22Rv1 (cell line): ENCODE results near the gene SLC30A5.

ENCODE experiments used
- ZFX ChIP-seq: fragments of 450-650 bp; IDR thresholded peaks from 2 replicates; pipeline ENCODE4 v1.6.1; 2017; ENCODE audit warnings: antibody characterized with exemption, borderline replicate concordance
- TF ChIP-seq, protein P1 (sequence below): fragments of 450-650 bp; IDR thresholded peaks from 2 replicates; pipeline ENCODE4 v1.5.1; 2017; ENCODE audit warnings: mild to moderate bottlenecking

DNA sequence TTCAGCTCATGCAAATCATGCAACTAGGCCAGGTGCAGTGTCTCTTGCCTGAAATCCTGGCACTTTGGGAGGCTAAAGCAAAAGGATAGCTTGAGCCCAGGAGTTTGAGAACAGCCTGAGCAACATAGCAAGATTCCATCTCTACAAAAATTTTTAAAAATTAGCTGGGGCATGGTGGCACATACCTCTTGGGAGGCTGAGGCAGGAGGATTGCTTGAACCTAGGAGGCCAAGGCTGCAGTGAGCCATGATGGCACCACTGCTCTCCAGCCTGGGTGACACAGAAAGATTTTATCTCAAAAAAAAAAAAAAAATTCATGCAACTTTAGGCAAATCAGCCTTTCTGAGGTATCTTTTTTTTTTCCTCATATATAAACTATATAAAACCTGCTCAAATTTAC, 37.5 kb downstream of the SLC30A5 start:
- TF ChIP-seq, protein P1, sequence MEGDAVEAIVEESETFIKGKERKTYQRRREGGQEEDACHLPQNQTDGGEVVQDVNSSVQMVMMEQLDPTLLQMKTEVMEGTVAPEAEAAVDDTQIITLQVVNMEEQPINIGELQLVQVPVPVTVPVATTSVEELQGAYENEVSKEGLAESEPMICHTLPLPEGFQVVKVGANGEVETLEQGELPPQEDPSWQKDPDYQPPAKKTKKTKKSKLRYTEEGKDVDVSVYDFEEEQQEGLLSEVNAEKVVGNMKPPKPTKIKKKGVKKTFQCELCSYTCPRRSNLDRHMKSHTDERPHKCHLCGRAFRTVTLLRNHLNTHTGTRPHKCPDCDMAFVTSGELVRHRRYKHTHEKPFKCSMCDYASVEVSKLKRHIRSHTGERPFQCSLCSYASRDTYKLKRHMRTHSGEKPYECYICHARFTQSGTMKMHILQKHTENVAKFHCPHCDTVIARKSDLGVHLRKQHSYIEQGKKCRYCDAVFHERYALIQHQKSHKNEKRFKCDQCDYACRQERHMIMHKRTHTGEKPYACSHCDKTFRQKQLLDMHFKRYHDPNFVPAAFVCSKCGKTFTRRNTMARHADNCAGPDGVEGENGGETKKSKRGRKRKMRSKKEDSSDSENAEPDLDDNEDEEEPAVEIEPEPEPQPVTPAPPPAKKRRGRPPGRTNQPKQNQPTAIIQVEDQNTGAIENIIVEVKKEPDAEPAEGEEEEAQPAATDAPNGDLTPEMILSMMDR = no peak
- TF ChIP-seq ZFX = no peak
